Endothelial cell of umbilical vein (primary cell): ENCODE measurements around the gene SNED1. TPM values are rescaled to one million over a fixed set of nuclear protein-coding genes. Genes with fewer than 3 reads are reported as not detected.

Experiments
- BruUV-seq: library from RNA; stranded (reverse); fragments of 400-500 nt; replicated peaks from 2 replicates; lab custom pipeline; 2021; lab: Mats Ljungman, UMichigan
- CTCF ChIA-PET: fragments of 300-600, 350-600 bp; sonication (Branson Sonifier 250); formaldehyde crosslinking; loops from one replicate; lab custom pipeline; 2021; ENCODE audit warnings: antibody characterized with exemption, inconsistent platforms; lab: Charles Lee
- POLR2A ChIA-PET: fragments of 300-600, 350-600 bp; sonication (Branson Sonifier 250); formaldehyde crosslinking; loops from one replicate; lab custom pipeline; 2021; ENCODE audit warnings: antibody characterized with exemption, inconsistent platforms; lab: Charles Lee
- DNase-seq: peaks from one replicate; pipeline ENCODE4 v3.0.0-alpha.2; 2011; ENCODE audit warnings: low read depth, low spot score
- FAIRE-seq: peaks from 2 replicates; lab custom pipeline; 2011; peaks lifted over from hg19 to GRCh38; lab: Jason Lieb, UNC
- H2AFZ ChIP-seq: 2 replicates; pipeline ENCODE4 v1.6.0; 2012; ENCODE audit warnings: low read depth, low read length, control low read depth, inconsistent platforms
- H3K27ac ChIP-seq: 2 replicates; pipeline ENCODE4 v1.5.1; 2011; ENCODE audit warnings: low read depth, mild to moderate bottlenecking, control low read depth, low read length, moderate library complexity; ENCODE audit not compliant: insufficient read depth
- H3K27me3 ChIP-seq, 2 experiments: 2 replicates each; pipeline versions ENCODE4 v1.6.0 to v1.6.1; 2011; ENCODE audit warnings: low read length in 2 of 2, mixed read lengths in 1 of 2; ENCODE audit not compliant: control insufficient read depth in 2 of 2, insufficient read depth in 2 of 2
- H3K36me3 ChIP-seq, 2 experiments: 2 replicates in 1 of 2; 3 replicates in 1 of 2; pipeline ENCODE4 v1.5.1; 2011; ENCODE audit warnings: low read length in 2 of 2, mild to moderate bottlenecking in 1 of 2, moderate library complexity in 1 of 2; ENCODE audit not compliant: control insufficient read depth in 2 of 2, insufficient read depth in 2 of 2; ENCODE audit errors: extremely low read depth in 1 of 2
- H3K4me1 ChIP-seq: 3 replicates; pipeline ENCODE4 v1.5.1; 2011; ENCODE audit warnings: mild to moderate bottlenecking, low read length; ENCODE audit not compliant: control insufficient read depth, insufficient read depth; ENCODE audit errors: extremely low read depth
- H3K4me2 ChIP-seq: 2 replicates; pipeline ENCODE4 v1.6.1; 2011; ENCODE audit warnings: low read length, control low read depth, mixed read lengths; ENCODE audit not compliant: insufficient read depth
- H3K4me3 ChIP-seq, 3 experiments: fragments of 200-600 bp in 1 of 3; sonication (generic), shearing (Covaris generic) in 1 of 3; replicated peaks in 1 of 3; 2 replicates each; pipeline ENCODE4 v1.5.1; 2011 to 2016; ENCODE audit warnings: control low read depth in 3 of 3, low read length in 3 of 3, mild to moderate bottlenecking in 2 of 3, inconsistent platforms in 1 of 3, low read depth in 1 of 3, moderate library complexity in 1 of 3; ENCODE audit not compliant: insufficient read depth in 1 of 3
- H3K79me2 ChIP-seq: 2 replicates; pipeline ENCODE4 v1.6.0; 2012; ENCODE audit warnings: low read length, inconsistent platforms; ENCODE audit not compliant: control insufficient read depth, insufficient read depth
- H3K9ac ChIP-seq: replicated peaks from 2 replicates; pipeline ENCODE3; 2011; ENCODE audit warnings: low read length, control low read depth; ENCODE audit not compliant: insufficient read depth; ENCODE audit errors: extremely low read depth
- H3K9me1 ChIP-seq: replicated peaks from 3 replicates; pipeline ENCODE4 v1.6.0; 2011; ENCODE audit warnings: mild to moderate bottlenecking, low read length; ENCODE audit not compliant: control insufficient read depth, insufficient read depth; ENCODE audit errors: extremely low read depth
- H3K9me3 ChIP-seq: replicated peaks from 2 replicates; pipeline ENCODE4 v1.5.1; 2012; ENCODE audit warnings: low read length, inconsistent platforms; ENCODE audit not compliant: control insufficient read depth, insufficient read depth
- H4K20me1 ChIP-seq: replicated peaks from 2 replicates; pipeline ENCODE3; 2011; ENCODE audit warnings: mild to moderate bottlenecking, low read length; ENCODE audit not compliant: control insufficient read depth, insufficient read depth; ENCODE audit errors: extremely low read depth
- EZH2 ChIP-seq: IDR thresholded peaks from 2 replicates; pipeline ENCODE4 v1.6.1; 2012; ENCODE audit warnings: borderline replicate concordance, low read depth, mild to moderate bottlenecking, moderate library complexity, low read length, inconsistent platforms; ENCODE audit not compliant: severe bottlenecking
- FOS ChIP-seq: IDR thresholded peaks from 2 replicates; pipeline ENCODE4 v1.6.1; 2011; ENCODE audit warnings: mild to moderate bottlenecking, low read length, moderate library complexity, borderline replicate concordance; ENCODE audit not compliant: insufficient read depth
- GATA2 ChIP-seq: IDR thresholded peaks from 2 replicates; pipeline ENCODE4 v1.7.0; 2011; ENCODE audit warnings: low read depth, mild to moderate bottlenecking, moderate library complexity, mixed read lengths, low read length; ENCODE audit not compliant: insufficient read length, insufficient read depth
- JUN ChIP-seq: IDR thresholded peaks from 2 replicates; pipeline ENCODE4 v1.6.1; 2011; ENCODE audit warnings: borderline replicate concordance, low read depth; ENCODE audit not compliant: insufficient read length, insufficient read depth
- MAX ChIP-seq: IDR thresholded peaks from 2 replicates; pipeline ENCODE4 v1.6.1; 2011; ENCODE audit not compliant: insufficient read depth, insufficient read length
- MYC ChIP-seq: IDR thresholded peaks from one replicate; pipeline ENCODE4 v1.6.1; 2011; ENCODE audit warnings: mild to moderate bottlenecking, low read depth, low read length
- POLR2A ChIP-seq: IDR thresholded peaks from 2 replicates; pipeline ENCODE4 v1.6.1; 2012; ENCODE audit warnings: low read depth, mild to moderate bottlenecking, control low read depth, low read length
- POLR2AphosphoS5 ChIP-seq: IDR thresholded peaks from 2 replicates; pipeline ENCODE4 v1.6.1; 2012; ENCODE audit warnings: low read depth, mild to moderate bottlenecking, control low read depth, low read length, moderate library complexity; ENCODE audit not compliant: insufficient read depth
- dilution Hi-C: fragments of 300-500 bp; cut with MboI; formaldehyde crosslinking; loops from one replicate; pipeline ENCODE4 v1.15.0; 2019; ENCODE audit warnings: low sequenced_read_pairs; ENCODE audit not compliant: extremely low pct_ligation_motif_present
- intact Hi-C: fragments of 100-400 bp; cut with micrococcal nuclease; formaldehyde crosslinking; loops from one replicate; pipeline ENCODE4 v1.10.0; 2022
- polyA plus RNA-seq, 4 experiments: library from polyadenylated mRNA; depleted of rRNA in 3 of 4; stranded (reverse) in 3 of 4; unstranded in 1 of 4; fragments of >200 nt; gene quantifications; 2 replicates each; pipeline versions ENCODE4 v1.2.1 to v1.2.3, GENCODE V29; 2011 to 2012; ENCODE audit warnings: missing spikeins in 1 of 4
- total RNA-seq: library from RNA; stranded (reverse); gene quantifications from 2 replicates; pipeline ENCODE4 v1.2.3, GENCODE V29; 2021
- TF ChIP-seq, protein P1 (sequence below), 2 donors: IDR thresholded peaks; 1 replicate in 1 of 2; 2 replicates in 1 of 2; pipeline ENCODE4 v1.5.1; 2011; ENCODE audit warnings: low read length in 2 of 2, mild to moderate bottlenecking in 2 of 2, moderate library complexity in 2 of 2, control low read depth in 1 of 2, inconsistent platforms in 1 of 2, low read depth in 1 of 2; ENCODE audit not compliant: insufficient read depth in 1 of 2; ENCODE audit errors: extremely low read depth in 1 of 2

SNED1 gene
- total and polyA plus RNA-seq, 2 donors (not counting 3 experiments of a cell fraction or from before 2014, with no cell fraction given), result 14.1 to 17.2 TPM

- FAIRE-seq, result no peak
Observed at GRCh38 chr2:241074901-241075540, 76.6 kb downstream of the SNED1 start.

More at GRCh38 chr2:241074901-241075540, 76.6 kb downstream of the SNED1 start:
- no peaks in the 10 kb centered on the region for H3K79me2 ChIP-seq
- no peaks in the 10 kb centered on the region for H3K4me1 ChIP-seq
- no peaks in the 10 kb centered on the region for H3K27me3 ChIP-seq
- BruUV-seq, result no TSS peak
- ChIA-PET CTCF (no interaction called here), POLR2A (no interaction called here)
- peaks cover 0 to 2% of the 10 kb centered on the region in 2 experiments for H3K36me3 ChIP-seq
- H3K9ac ChIP-seq, result no peak overlapping the region
- intact Hi-C loops (loop anchor here (10.0 kb wide), 1 partner anchor 160 kb away; no protein-coding TSS in a partner anchor), dilution Hi-C loops (no loop called here)
- TF ChIP-seq POLR2A (no peak), MAX (no peak), JUN (no peak), FOS (no peak), EZH2 (no peak), POLR2AphosphoS5 (no peak), MYC (no peak), GATA2 (no peak)
- TF ChIP-seq, protein P1, sequence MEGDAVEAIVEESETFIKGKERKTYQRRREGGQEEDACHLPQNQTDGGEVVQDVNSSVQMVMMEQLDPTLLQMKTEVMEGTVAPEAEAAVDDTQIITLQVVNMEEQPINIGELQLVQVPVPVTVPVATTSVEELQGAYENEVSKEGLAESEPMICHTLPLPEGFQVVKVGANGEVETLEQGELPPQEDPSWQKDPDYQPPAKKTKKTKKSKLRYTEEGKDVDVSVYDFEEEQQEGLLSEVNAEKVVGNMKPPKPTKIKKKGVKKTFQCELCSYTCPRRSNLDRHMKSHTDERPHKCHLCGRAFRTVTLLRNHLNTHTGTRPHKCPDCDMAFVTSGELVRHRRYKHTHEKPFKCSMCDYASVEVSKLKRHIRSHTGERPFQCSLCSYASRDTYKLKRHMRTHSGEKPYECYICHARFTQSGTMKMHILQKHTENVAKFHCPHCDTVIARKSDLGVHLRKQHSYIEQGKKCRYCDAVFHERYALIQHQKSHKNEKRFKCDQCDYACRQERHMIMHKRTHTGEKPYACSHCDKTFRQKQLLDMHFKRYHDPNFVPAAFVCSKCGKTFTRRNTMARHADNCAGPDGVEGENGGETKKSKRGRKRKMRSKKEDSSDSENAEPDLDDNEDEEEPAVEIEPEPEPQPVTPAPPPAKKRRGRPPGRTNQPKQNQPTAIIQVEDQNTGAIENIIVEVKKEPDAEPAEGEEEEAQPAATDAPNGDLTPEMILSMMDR (IDR thresholded peaks at IDR 0.05; ENCODE audit: extremely low read depth in 1 of 2, insufficient read depth in 1 of 2, low read depth in 1 of 2, low read length in 2 of 2), result no peak
- H3K9me1 ChIP-seq, result no peaks in the 10 kb centered on the region
- no peaks in the 10 kb centered on the region for H3K9me3 ChIP-seq
- no peak overlapping the region for H2AFZ ChIP-seq
- no peak overlapping the region for H3K4me2 ChIP-seq
- no peak overlapping the region for H3K4me3 ChIP-seq
- no peak for DNase-seq
- H3K27ac ChIP-seq, result no peak overlapping the region
- no peaks in the 10 kb centered on the region for H4K20me1 ChIP-seq
